WTC11 (cell line): ENCODE data around the gene CH25H. TPM values are rescaled to one million over a fixed set of nuclear protein-coding genes. Genes with fewer than 3 reads are reported as not detected.

Source experiments
- ATAC-seq: fragments of 200-7000 bp; cut with Tn5 transposase; 2 replicates; pipeline ENCODE4 v1.10.0; 2021; ENCODE audit warnings: mild to moderate bottlenecking, moderate library complexity
- CTCF ChIA-PET: fragments of 300-600 bp; sonication (Branson Sonifier 250); formaldehyde crosslinking; loops from one replicate; lab custom pipeline; 2021; ENCODE audit warnings: antibody characterized with exemption; lab: Charles Lee
- POLR2A ChIA-PET: fragments of 350-600 bp; sonication (Branson Sonifier 250); formaldehyde crosslinking; loops from one replicate; lab custom pipeline; 2021; ENCODE audit warnings: antibody characterized with exemption; lab: Charles Lee
- DNase-seq: peaks from one replicate; pipeline ENCODE4 v3.0.0; 2021; ENCODE audit warnings: low spot score
- H3K27ac Mint-ChIP-seq: 2 replicates; pipeline ENCODE4 v1.8.0; 2021; ENCODE audit warnings: mixed read lengths
- H3K27me3 Mint-ChIP-seq: 2 replicates; pipeline ENCODE4 v1.8.0; 2021; ENCODE audit warnings: low read depth, mild to moderate bottlenecking, moderate library complexity, mixed read lengths
- H3K36me3 Mint-ChIP-seq: 2 replicates; pipeline ENCODE4 v1.8.0; 2021; ENCODE audit warnings: mixed read lengths
- H3K4me1 Mint-ChIP-seq: 2 replicates; pipeline ENCODE4 v1.8.0; 2022; ENCODE audit warnings: mixed read lengths
- H3K4me3 Mint-ChIP-seq: 2 replicates; pipeline ENCODE4 v1.8.0; 2021; ENCODE audit warnings: mild to moderate bottlenecking, moderate library complexity, mixed read lengths
- H3K9me3 Mint-ChIP-seq: 2 replicates; pipeline ENCODE4 v1.8.0; 2021; ENCODE audit warnings: mixed read lengths
- AR ChIP-seq: fragments of 250-450 bp; sonication (Bioruptor Pico); IDR thresholded peaks from 2 replicates; pipeline ENCODE4 v1.9.0; 2021; ENCODE audit warnings: mild to moderate bottlenecking
- ATF3 ChIP-seq: sonication (generic); formaldehyde crosslinking; conservative IDR thresholded peaks from 2 replicates; pipeline ENCODE4 v1.8.1; 2022; ENCODE audit warnings: mild to moderate bottlenecking, missing genetic modification reagents
- CDX4 ChIP-seq: fragments of 250-450 bp; sonication (Bioruptor Pico); IDR thresholded peaks from 2 replicates; pipeline ENCODE4 v1.9.0; 2021; ENCODE audit warnings: moderate library complexity, mild to moderate bottlenecking, inconsistent platforms, borderline replicate concordance
- CREM ChIP-seq: sonication (generic); formaldehyde crosslinking; IDR thresholded peaks from 2 replicates; pipeline ENCODE4 v1.8.1; 2022; ENCODE audit warnings: mild to moderate bottlenecking, missing genetic modification reagents, moderate library complexity
- E2F1 ChIP-seq: sonication (generic); formaldehyde crosslinking; IDR thresholded peaks from 2 replicates; pipeline ENCODE4 v1.8.0; 2022; ENCODE audit warnings: mild to moderate bottlenecking, missing genetic modification reagents
- ELF4 ChIP-seq: sonication (generic); formaldehyde crosslinking; IDR thresholded peaks from 2 replicates; pipeline ENCODE4 v1.8.1; 2022; ENCODE audit warnings: low read depth, mild to moderate bottlenecking, moderate library complexity, missing genetic modification reagents
- FOXJ3 ChIP-seq: sonication (generic); formaldehyde crosslinking; IDR thresholded peaks from 2 replicates; pipeline ENCODE4 v1.9.0; 2021; ENCODE audit warnings: missing genetic modification reagents, mild to moderate bottlenecking, borderline replicate concordance
- HMGA2 ChIP-seq: fragments of 250-450 bp; sonication (Bioruptor Pico); IDR thresholded peaks from 2 replicates; pipeline ENCODE4 v1.4.0; 2021; ENCODE audit warnings: mild to moderate bottlenecking, moderate library complexity
- IRF1 ChIP-seq: sonication (generic); formaldehyde crosslinking; IDR thresholded peaks from 2 replicates; pipeline ENCODE4 v1.8.0; 2023; ENCODE audit warnings: missing genetic modification reagents
- JUN ChIP-seq: sonication (generic); formaldehyde crosslinking; IDR thresholded peaks from 2 replicates; pipeline ENCODE4 v1.8.0; 2023; ENCODE audit warnings: mild to moderate bottlenecking, missing genetic modification reagents
- MLX ChIP-seq: sonication (generic); formaldehyde crosslinking; IDR thresholded peaks from 2 replicates; pipeline ENCODE4 v1.8.1; 2023; ENCODE audit warnings: mild to moderate bottlenecking, missing genetic modification reagents, moderate library complexity
- MYBL2 ChIP-seq: sonication (generic); formaldehyde crosslinking; IDR thresholded peaks from 2 replicates; pipeline ENCODE4 v1.8.1; 2023; ENCODE audit warnings: mild to moderate bottlenecking, moderate library complexity, missing genetic modification reagents
- RELA ChIP-seq: sonication (generic); formaldehyde crosslinking; IDR thresholded peaks from 2 replicates; pipeline ENCODE4 v1.8.1; 2022; ENCODE audit warnings: missing genetic modification reagents, mild to moderate bottlenecking, borderline replicate concordance
- SMAD3 ChIP-seq: sonication (generic); formaldehyde crosslinking; IDR thresholded peaks from 2 replicates; pipeline ENCODE4 v1.8.0; 2022; ENCODE audit warnings: missing genetic modification reagents, mild to moderate bottlenecking, borderline replicate concordance
- SMAD4 ChIP-seq: sonication (generic); formaldehyde crosslinking; IDR thresholded peaks from 2 replicates; pipeline ENCODE4 v1.8.0; 2022; ENCODE audit warnings: mild to moderate bottlenecking, missing genetic modification reagents
- TP53 ChIP-seq: sonication (generic); formaldehyde crosslinking; IDR thresholded peaks from 2 replicates; pipeline ENCODE4 v1.8.1; 2023; ENCODE audit warnings: mild to moderate bottlenecking, missing genetic modification reagents
- ZBTB21 ChIP-seq: sonication (generic); formaldehyde crosslinking; IDR thresholded peaks from 2 replicates; pipeline ENCODE4 v1.8.1; 2023; ENCODE audit warnings: mild to moderate bottlenecking, missing genetic modification reagents, borderline replicate concordance
- ZMAT4 ChIP-seq: fragments of 250-450 bp; sonication (Bioruptor Pico); IDR thresholded peaks from 2 replicates; pipeline ENCODE4 v1.9.0; 2021; ENCODE audit warnings: mild to moderate bottlenecking
- ZNF219 ChIP-seq: sonication (generic); formaldehyde crosslinking; IDR thresholded peaks from 2 replicates; pipeline ENCODE4 v1.8.0; 2023; ENCODE audit warnings: missing genetic modification reagents, mild to moderate bottlenecking, borderline replicate concordance
- ZNF281 ChIP-seq: sonication (generic); formaldehyde crosslinking; IDR thresholded peaks from 2 replicates; pipeline ENCODE4 v1.8.0; 2023; ENCODE audit warnings: mild to moderate bottlenecking, missing genetic modification reagents
- ZNF423 ChIP-seq: fragments of 250-450 bp; sonication (Bioruptor Pico); IDR thresholded peaks from 2 replicates; pipeline ENCODE4 v2.1.2; 2022; ENCODE audit warnings: mild to moderate bottlenecking, moderate library complexity
- total RNA-seq: library from RNA; stranded (reverse); gene quantifications from 3 replicates; pipeline ENCODE4 v1.2.3, GENCODE V29; 2021

Gene CH25H
- total RNA-seq, 1 experiment from 2014 or later = not detected

- Mint-ChIP-seq H3K4me3 (no peak overlapping the region), H3K27ac (no peak overlapping the region), H3K27me3 (no peaks in the 10 kb centered on the region), H3K36me3 (peaks cover 35% of the 10 kb centered on the region), H3K9me3 (peaks cover 13% of the 10 kb centered on the region), H3K4me1 (peaks cover 14% of the 10 kb centered on the region)
- CTCF ChIA-PET = interaction anchor here (1.0 to 1.6 kb wide), 4 partner anchors 8 to 468 kb away, joined by 3 to 6 read pairs (median 4); partner anchors contain the start of gene KIF20B
- TF ChIP-seq HMGA2 (CRISPR knock-in tag) (no peak), JUN (CRISPR knock-in tag) (no peak), IRF1 (CRISPR knock-in tag) (no peak), SMAD3 (CRISPR knock-in tag) (no peak), ELF4 (CRISPR knock-in tag) (no peak), TP53 (CRISPR knock-in tag) (no peak), ZBTB21 (CRISPR knock-in tag) (no peak), SMAD4 (CRISPR knock-in tag) (no peak), CREM (CRISPR knock-in tag) (no peak), ATF3 (CRISPR knock-in tag) (no peak)
- ATAC-seq (no peak), DNase-seq (no peak)
- POLR2A ChIA-PET = interaction anchor here (0.5 kb wide), 1 partner anchor 440 kb away, joined by 4 read pairs; no protein-coding TSS in a partner anchor
Measured at GRCh38 chr10:89233033-89233432, 25.9 kb upstream of the CH25H start.

GRCh38 chr10:89228962-89229361 lies 21.8 kb upstream of the CH25H start:
- CTCF ChIA-PET = no interaction called here
- ATAC-seq (no peak), DNase-seq (no peak)
- Mint-ChIP-seq H3K4me1 (peaks cover 14% of the 10 kb centered on the region), H3K36me3 (peaks cover 64% of the 10 kb centered on the region), H3K27me3 (no peaks in the 10 kb centered on the region), H3K9me3 (peaks cover 29% of the 10 kb centered on the region), H3K27ac (no peak overlapping the region), H3K4me3 (no peak overlapping the region)
- POLR2A ChIA-PET = no interaction called here
- TF ChIP-seq ZNF219 (CRISPR knock-in tag) (no peak), MLX (CRISPR knock-in tag) (no peak), ZNF423 (CRISPR knock-in tag) (no peak), CREM (CRISPR knock-in tag) (no peak), MYBL2 (CRISPR knock-in tag) (no peak), ELF4 (CRISPR knock-in tag) (no peak), E2F1 (CRISPR knock-in tag) (no peak), CDX4 (CRISPR knock-in tag) (no peak), SMAD3 (CRISPR knock-in tag) (no peak), TP53 (CRISPR knock-in tag) (no peak), FOXJ3 (CRISPR knock-in tag) (no peak), AR (CRISPR knock-in tag) (no peak), RELA (no peak), ZNF281 (no peak), ZMAT4 (CRISPR knock-in tag) (no peak)
